Caco-2 (cell line): ENCODE results near the gene ANGPTL8. TPM values are rescaled to one million over a fixed set of nuclear protein-coding genes. Genes with fewer than 3 reads are reported as not detected.

Experiments used
- BruUV-seq: library from RNA; stranded (reverse); fragments of 400-500 nt; replicated peaks from 2 replicates; lab custom pipeline; 2021; lab: Mats Ljungman, UMichigan
- CTCF ChIA-PET: fragments of 300-600 bp; sonication (Branson Sonifier 250); formaldehyde crosslinking; loops from one replicate; lab custom pipeline; 2022; ENCODE audit warnings: antibody characterized with exemption; lab: Charles Lee
- POLR2A ChIA-PET: fragments of 300-600 bp; sonication (Branson Sonifier 250); formaldehyde crosslinking; loops from one replicate; lab custom pipeline; 2022; ENCODE audit warnings: antibody characterized with exemption; lab: Charles Lee
- DNase-seq, 2 experiments: peaks; one replicate each; pipeline versions ENCODE4 v3.0.0 to v3.0.0-alpha.2; 2020 to 2022
- H3K27me3 ChIP-seq: replicated peaks from 2 replicates; pipeline ENCODE4 v1.6.0; 2011; ENCODE audit warnings: low read length; ENCODE audit not compliant: control insufficient read depth, insufficient read depth
- H3K36me3 ChIP-seq: 2 replicates; pipeline ENCODE4 v1.5.1; 2011; ENCODE audit warnings: low read length; ENCODE audit not compliant: control insufficient read depth, insufficient read depth
- H3K4me1 ChIP-seq: fragments of 250-450 bp; sonication (Bioruptor Pico); 2 replicates; pipeline ENCODE4 v1.5.1; 2020; ENCODE audit warnings: mild to moderate bottlenecking
- H3K4me3 ChIP-seq: 2 replicates; pipeline ENCODE4 v1.5.1; 2011; ENCODE audit warnings: low read depth, mild to moderate bottlenecking, control low read depth, low read length
- H3K9me3 ChIP-seq: fragments of 250-450 bp; sonication (Bioruptor Pico); 2 replicates; pipeline ENCODE4 v1.5.1; 2020; ENCODE audit warnings: mild to moderate bottlenecking, moderate library complexity
- H3K27ac Mint-ChIP-seq: one replicate; pipeline ENCODE4 v1.8.0; 2022; ENCODE audit warnings: mixed read lengths; ENCODE audit not compliant: unreplicated experiment
- H3K27me3 Mint-ChIP-seq: one replicate; pipeline ENCODE4 v1.8.0; 2022; ENCODE audit warnings: mixed read lengths; ENCODE audit not compliant: insufficient read depth, unreplicated experiment
- H3K36me3 Mint-ChIP-seq: one replicate; pipeline ENCODE4 v1.8.0; 2022; ENCODE audit warnings: mild to moderate bottlenecking, mixed read lengths; ENCODE audit not compliant: insufficient read depth, unreplicated experiment
- H3K4me1 Mint-ChIP-seq: one replicate; pipeline ENCODE4 v1.8.0; 2022; ENCODE audit warnings: low read depth, mixed read lengths; ENCODE audit not compliant: unreplicated experiment
- H3K4me3 Mint-ChIP-seq: one replicate; pipeline ENCODE4 v1.8.0; 2022; ENCODE audit warnings: mild to moderate bottlenecking, moderate library complexity, mixed read lengths; ENCODE audit not compliant: unreplicated experiment
- H3K9me3 Mint-ChIP-seq: one replicate; pipeline ENCODE4 v1.8.0; 2022; ENCODE audit warnings: mixed read lengths; ENCODE audit not compliant: unreplicated experiment
- CTCF ChIP-seq, 2 experiments: fragments of 200-600 bp in 1 of 2; IDR thresholded peaks; 1 replicate in 1 of 2; 2 replicates in 1 of 2; pipeline versions ENCODE4 v1.5.1 to v1.8.0; 2011 to 2022; ENCODE audit warnings: antibody characterized with exemption in 1 of 2, control low read depth in 1 of 2, inconsistent platforms in 1 of 2, low read depth in 1 of 2, low read length in 1 of 2, mild to moderate bottlenecking in 1 of 2, moderate library complexity in 1 of 2; ENCODE audit not compliant: insufficient read depth in 1 of 2, severe bottlenecking in 1 of 2, unreplicated experiment in 1 of 2
- intact Hi-C: fragments of 100-400 bp; cut with micrococcal nuclease; formaldehyde crosslinking; loops from one replicate; pipeline ENCODE4 v1.10.0; 2022; ENCODE audit not compliant: unreplicated experiment
- total RNA-seq: library from RNA; stranded (reverse); gene quantifications from 2 replicates; pipeline ENCODE4 v1.2.3, GENCODE V29; 2022

Gene ANGPTL8
- total RNA-seq, 1 experiment from 2014 or later: not detected

- H3K4me3 ChIP-seq: no peak overlapping the region
- no peaks in the 10 kb centered on the region for H3K27me3 Mint-ChIP-seq
- H3K9me3 Mint-ChIP-seq: peaks cover 28% of the 10 kb centered on the region
- H3K27ac Mint-ChIP-seq: no peak overlapping the region
- ChIA-PET CTCF (no interaction called here), POLR2A (no interaction called here)
- DNase-seq: no peak
- H3K36me3 Mint-ChIP-seq: peaks cover 51% of the 10 kb centered on the region
- H3K36me3 ChIP-seq: peaks cover 3% of the 10 kb centered on the region
- H3K4me3 Mint-ChIP-seq: no peak overlapping the region
- H3K4me1 Mint-ChIP-seq: no peaks in the 10 kb centered on the region
- H3K27me3 ChIP-seq: no peaks in the 10 kb centered on the region
- TF ChIP-seq CTCF (IDR thresholded peaks at IDR 0.05; ENCODE audit: insufficient read depth in 1 of 2, low read depth in 1 of 2, low read length in 1 of 2, severe bottlenecking in 1 of 2, unreplicated experiment in 1 of 2): no peak
- intact Hi-C loops: no loop called here
- H3K4me1 ChIP-seq: no peaks in the 10 kb centered on the region
- BruUV-seq: no TSS peak
- no peaks in the 10 kb centered on the region; the same call in 1 of the 2 replicates for H3K9me3 ChIP-seq
Observed at GRCh38 chr19:11224429-11224828, 15.0 kb upstream of the ANGPTL8 start.

GRCh38 chr19:11225172-11225571 is 14.2 kb upstream of the ANGPTL8 start:
- no peak for TF ChIP-seq CTCF (IDR thresholded peaks at IDR 0.05; ENCODE audit: insufficient read depth in 1 of 2, low read depth in 1 of 2, low read length in 1 of 2, severe bottlenecking in 1 of 2, unreplicated experiment in 1 of 2)
- no TSS peak for BruUV-seq

GRCh38 chr19:11225815-11226214 is 13.6 kb upstream of the ANGPTL8 start:
- H3K27ac Mint-ChIP-seq: no peak overlapping the region
- Histone ChIP-seq H3K4me1 (no peaks in the 10 kb centered on the region), H3K9me3 (no peaks in the 10 kb centered on the region), H3K27me3 (no peaks in the 10 kb centered on the region), H3K36me3 (peaks cover 3% of the 10 kb centered on the region), H3K4me3 (no peak overlapping the region)
- DNase-seq: no peak
- no peak overlapping the region for H3K4me3 Mint-ChIP-seq
- H3K27me3 Mint-ChIP-seq: no peaks in the 10 kb centered on the region
- peaks cover 43% of the 10 kb centered on the region for H3K36me3 Mint-ChIP-seq
- no peak for TF ChIP-seq CTCF (IDR thresholded peaks at IDR 0.05; ENCODE audit: insufficient read depth in 1 of 2, low read depth in 1 of 2, low read length in 1 of 2, severe bottlenecking in 1 of 2, unreplicated experiment in 1 of 2)
- POLR2A ChIA-PET: no interaction called here
- no TSS peak for BruUV-seq
- intact Hi-C loops: no loop called here
- peaks cover 20% of the 10 kb centered on the region for H3K9me3 Mint-ChIP-seq
- CTCF ChIA-PET: no interaction called here
- no peaks in the 10 kb centered on the region for H3K4me1 Mint-ChIP-seq

More at GRCh38 chr19:11225172-11225571, 14.2 kb upstream of the ANGPTL8 start:
- Mint-ChIP-seq H3K36me3 (peaks cover 45% of the 10 kb centered on the region), H3K4me1 (no peaks in the 10 kb centered on the region), H3K27ac (no peak overlapping the region), H3K27me3 (no peaks in the 10 kb centered on the region), H3K9me3 (peaks cover 26% of the 10 kb centered on the region), H3K4me3 (no peak overlapping the region)
- CTCF ChIA-PET: no interaction called here
- no peak for DNase-seq
- Histone ChIP-seq H3K36me3 (peaks cover 3% of the 10 kb centered on the region), H3K9me3 (no peaks in the 10 kb centered on the region; the same call in 1 of the 2 replicates), H3K4me1 (no peaks in the 10 kb centered on the region), H3K27me3 (no peaks in the 10 kb centered on the region), H3K4me3 (no peak overlapping the region)
- intact Hi-C loops: no loop called here
- POLR2A ChIA-PET: no interaction called here
